IPS-18c (cell line): ENCODE results near the gene HMG20B.
A peak's percentile ranks its signal among the peaks of the same experiment; 100 is the strongest.

Source experiments
- H3K4me3 ChIP-seq: 2 replicates; pipeline ENCODE4 v1.7.0; 2013; ENCODE audit warnings: low read depth, mild to moderate bottlenecking, low read length, moderate library complexity; ENCODE audit not compliant: insufficient read depth
- H3K9me3 ChIP-seq: one replicate; pipeline ENCODE4 v1.6.1; 2013; ENCODE audit warnings: mild to moderate bottlenecking, low read length, moderate library complexity; ENCODE audit not compliant: control insufficient read depth, insufficient read depth

The HMG20B gene

DNA sequence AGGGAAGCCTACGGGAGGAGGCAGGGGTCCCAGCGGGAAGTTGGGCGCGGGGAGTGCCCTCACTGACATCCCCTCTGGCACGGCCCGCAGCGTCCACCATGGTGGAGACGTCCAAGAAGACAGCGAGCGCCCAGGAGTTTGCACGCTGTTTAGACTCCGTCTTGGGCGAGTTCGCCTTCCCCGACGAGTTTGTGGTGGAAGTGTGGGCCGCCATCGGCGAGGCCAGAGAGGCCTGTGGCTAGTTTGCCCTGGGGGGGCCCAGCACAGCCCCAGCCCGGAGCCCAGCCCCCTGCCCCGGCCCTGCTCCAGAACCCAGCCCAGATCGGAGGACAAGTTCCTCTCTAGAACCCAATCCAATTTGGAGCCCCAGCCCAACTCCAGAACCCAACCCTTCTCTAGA is 17.2 kb downstream of the HMG20B start:
- no peaks in the 10 kb centered on the region for H3K9me3 ChIP-seq
- no peak overlapping the region for H3K4me3 ChIP-seq

- Histone ChIP-seq H3K9me3 (no peaks in the 10 kb centered on the region), H3K4me3 (no peak overlapping the region)
These were observed 18.4 kb downstream of the HMG20B start for GRCh38 chr19:3590991-3591659.

DNA sequence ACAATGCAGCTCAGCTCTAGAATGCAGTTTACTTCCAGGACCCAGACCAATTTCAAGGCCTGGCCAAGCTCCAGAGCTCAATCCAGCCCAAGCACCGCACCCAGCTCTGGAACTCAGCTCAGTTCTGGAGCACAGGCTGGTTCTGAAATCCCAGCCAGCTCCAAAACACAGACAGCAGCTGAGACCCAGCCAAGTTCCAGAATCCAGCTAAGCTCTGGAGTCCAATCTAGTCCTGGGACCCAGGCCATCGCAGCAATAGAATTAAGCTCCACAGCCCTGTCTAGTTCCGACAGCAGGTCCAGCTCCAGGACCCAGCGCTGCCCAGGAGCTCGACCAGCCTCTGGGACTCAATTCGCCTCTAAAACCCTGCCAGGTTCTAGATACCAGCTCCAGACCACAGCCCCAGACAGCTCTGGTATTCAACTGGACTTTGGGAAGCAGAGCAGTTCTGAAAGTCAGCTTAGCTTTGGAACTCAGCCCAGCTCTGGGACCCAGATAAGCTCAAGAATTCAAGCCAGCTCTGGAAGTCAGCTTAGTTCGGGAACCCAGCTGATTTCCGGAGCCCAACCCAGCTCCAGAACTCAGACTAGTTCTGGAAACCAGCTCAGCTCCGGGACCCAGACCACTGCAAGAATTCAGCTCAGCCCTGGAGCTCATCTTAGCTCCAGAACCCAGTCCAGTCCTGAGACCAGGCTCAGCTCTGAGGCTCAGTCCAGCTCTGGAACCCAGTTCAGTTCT is 19.3 kb downstream of the HMG20B start:
- H3K4me3 ChIP-seq = no peak overlapping the region
- no peaks in the 10 kb centered on the region for H3K9me3 ChIP-seq

DNA sequence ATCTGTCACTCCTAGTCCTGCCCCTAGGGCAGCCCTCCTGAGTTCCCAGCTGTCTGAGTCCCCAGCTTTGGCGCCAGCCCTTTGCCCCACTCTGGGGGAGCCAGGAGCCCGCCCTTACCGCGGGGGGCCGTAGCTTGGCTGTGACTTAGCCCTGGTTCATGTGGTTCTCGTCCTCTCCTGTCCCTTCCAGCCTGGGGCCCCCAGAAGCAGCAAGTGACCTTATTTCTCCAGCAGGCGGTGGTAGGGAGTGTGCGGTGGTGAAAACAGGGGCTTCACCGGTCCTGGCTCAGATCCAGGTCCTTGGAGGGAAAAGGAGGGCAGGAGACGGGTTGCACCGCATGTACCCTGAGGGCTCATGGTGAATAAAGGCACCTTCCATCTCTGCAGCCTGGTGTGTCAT is 20.4 kb downstream of the HMG20B start:
- Histone ChIP-seq H3K9me3 (no peaks in the 10 kb centered on the region), H3K4me3 (no peak overlapping the region)

- H3K4me3 ChIP-seq = no peak overlapping the region
- no peaks in the 10 kb centered on the region for H3K9me3 ChIP-seq
These were observed 22.8 kb downstream of the HMG20B start for GRCh38 chr19:3595521-3596061.

DNA sequence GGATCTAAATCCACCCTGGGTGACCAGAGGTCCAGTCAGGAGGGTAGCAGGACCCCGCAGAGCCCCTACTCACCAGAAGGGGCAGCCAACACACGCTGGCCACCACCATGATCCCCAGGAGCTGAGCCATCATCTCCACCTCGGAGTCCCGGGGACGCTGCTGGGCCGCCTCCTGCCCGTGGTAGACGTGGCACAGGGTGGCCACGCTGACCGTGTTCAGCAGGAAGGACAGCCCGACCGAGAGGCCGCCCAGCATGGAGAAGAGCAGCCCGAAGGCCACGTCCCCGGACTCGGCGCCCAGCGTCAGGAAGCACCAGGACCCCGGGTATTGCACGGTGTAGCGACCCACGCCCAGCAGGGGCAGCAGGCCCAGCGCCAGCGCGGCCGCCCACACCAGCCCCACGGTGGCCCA is 27.0 kb downstream of the HMG20B start:
- Histone ChIP-seq H3K4me3 (no peak overlapping the region), H3K9me3 (no peaks in the 10 kb centered on the region)

- H3K4me3 ChIP-seq = no peak overlapping the region
These were observed 28.3 kb downstream of the HMG20B start for GRCh38 chr19:3601021-3601420.

GRCh38 chr19:3603121-3603811 is 30.5 kb downstream of the HMG20B start:
- Histone ChIP-seq H3K4me3 (no peak overlapping the region), H3K9me3 (no peaks in the 10 kb centered on the region)

More at GRCh38 chr19:3601021-3601420, 28.3 kb downstream of the HMG20B start:
- no peaks in the 10 kb centered on the region for H3K9me3 ChIP-seq

- Histone ChIP-seq H3K4me3 (no peak overlapping the region), H3K9me3 (no peaks in the 10 kb centered on the region)
These were observed 31.7 kb downstream of the HMG20B start for GRCh38 chr19:3604227-3604986.

- H3K4me3 ChIP-seq = no peak overlapping the region
- H3K9me3 ChIP-seq = no peaks in the 10 kb centered on the region
These were observed 32.2 kb downstream of the HMG20B start for GRCh38 chr19:3604987-3605343.

DNA sequence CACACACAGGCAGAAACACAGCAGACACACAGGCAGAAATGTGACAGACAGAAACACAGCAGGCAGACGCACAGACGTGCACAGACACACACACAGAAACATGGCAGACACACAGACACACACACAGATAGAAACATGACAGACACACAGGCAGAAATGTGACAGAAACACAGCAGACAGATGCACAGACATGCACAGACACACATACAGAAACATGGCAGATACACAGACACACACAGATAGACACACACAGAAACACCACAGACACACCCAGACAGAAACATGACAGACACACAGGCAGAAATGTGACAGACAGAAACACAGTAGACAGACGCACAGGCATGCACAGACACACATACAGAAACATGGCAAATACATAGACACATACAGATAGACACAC is 32.6 kb downstream of the HMG20B start:
- Histone ChIP-seq H3K4me3 (no peak overlapping the region), H3K9me3 (no peaks in the 10 kb centered on the region)

- Histone ChIP-seq H3K9me3 (no peaks in the 10 kb centered on the region), H3K4me3 (no peak overlapping the region; the same call in 1 of the 2 replicates)
These were observed 33.0 kb downstream of the HMG20B start for GRCh38 chr19:3605770-3606169.

DNA sequence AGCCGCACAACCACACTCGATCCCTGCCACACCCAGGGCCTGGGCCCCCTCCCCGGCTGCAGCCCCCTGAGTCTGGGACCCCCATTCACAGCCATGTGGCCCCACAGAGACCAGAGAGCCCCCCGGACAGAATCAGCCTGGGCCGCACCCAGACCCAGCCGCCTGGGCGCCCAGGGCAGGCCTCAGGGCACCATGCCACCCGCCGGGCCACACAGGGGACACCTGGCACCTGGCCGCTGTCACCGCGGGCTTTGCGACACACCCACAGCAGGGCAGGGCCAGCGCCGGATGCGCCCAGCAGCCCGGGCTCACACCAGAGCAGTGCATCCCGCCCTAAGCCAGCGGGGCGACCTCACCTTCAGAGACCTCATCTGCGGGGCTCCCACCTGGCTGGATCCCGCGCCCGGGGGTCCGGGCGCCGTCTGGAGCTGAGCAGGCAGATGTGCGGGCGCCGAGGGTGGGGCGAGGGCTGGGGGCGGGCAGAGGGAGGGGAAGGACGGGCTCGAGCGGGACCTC is 33.5 kb downstream of the HMG20B start:
- Histone ChIP-seq H3K4me3 (peak overlapping the region; percentile 55), H3K9me3 (no peaks in the 10 kb centered on the region)

DNA sequence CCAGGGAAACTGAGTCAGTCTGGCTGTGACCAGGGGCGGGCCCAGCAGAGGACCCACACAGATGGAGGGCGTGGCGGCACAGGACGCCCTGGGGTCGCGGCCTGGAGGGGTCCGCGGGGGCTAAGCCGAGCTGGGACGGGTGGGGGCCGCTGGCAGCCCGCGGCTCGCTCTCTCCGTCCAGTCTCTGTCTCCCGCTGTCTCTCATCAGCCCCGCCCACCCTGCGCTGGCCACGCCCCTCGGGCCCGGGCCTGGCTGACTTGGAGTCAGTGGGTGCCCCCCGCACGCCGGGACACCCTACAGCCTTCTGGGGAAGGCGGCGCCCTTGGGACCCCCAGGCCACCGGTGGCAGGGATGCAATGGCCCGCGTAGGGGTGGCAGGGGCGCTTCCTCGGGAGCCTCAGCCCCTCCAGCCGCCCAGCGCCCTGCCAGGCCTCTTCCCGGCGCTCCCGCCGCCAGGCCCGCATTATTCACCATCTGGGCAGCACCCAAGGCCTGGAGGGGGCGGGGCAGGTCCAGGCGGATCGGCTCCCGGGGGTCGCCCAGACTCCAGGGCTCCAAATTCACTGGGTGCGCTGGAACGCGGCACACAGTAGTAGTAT is 34.0 kb downstream of the HMG20B start, which contains the start of gene TBXA2R:
TBXA2R (minus strand) TSS at position 186 of the 600 bp plus-strand sequence. CDS start 6,241 bp downstream, outside the sequence.
- H3K9me3 ChIP-seq = no peaks in the 10 kb centered on the region
- peak within 1 kb of the TSS; percentile 55 for H3K4me3 ChIP-seq

DNA sequence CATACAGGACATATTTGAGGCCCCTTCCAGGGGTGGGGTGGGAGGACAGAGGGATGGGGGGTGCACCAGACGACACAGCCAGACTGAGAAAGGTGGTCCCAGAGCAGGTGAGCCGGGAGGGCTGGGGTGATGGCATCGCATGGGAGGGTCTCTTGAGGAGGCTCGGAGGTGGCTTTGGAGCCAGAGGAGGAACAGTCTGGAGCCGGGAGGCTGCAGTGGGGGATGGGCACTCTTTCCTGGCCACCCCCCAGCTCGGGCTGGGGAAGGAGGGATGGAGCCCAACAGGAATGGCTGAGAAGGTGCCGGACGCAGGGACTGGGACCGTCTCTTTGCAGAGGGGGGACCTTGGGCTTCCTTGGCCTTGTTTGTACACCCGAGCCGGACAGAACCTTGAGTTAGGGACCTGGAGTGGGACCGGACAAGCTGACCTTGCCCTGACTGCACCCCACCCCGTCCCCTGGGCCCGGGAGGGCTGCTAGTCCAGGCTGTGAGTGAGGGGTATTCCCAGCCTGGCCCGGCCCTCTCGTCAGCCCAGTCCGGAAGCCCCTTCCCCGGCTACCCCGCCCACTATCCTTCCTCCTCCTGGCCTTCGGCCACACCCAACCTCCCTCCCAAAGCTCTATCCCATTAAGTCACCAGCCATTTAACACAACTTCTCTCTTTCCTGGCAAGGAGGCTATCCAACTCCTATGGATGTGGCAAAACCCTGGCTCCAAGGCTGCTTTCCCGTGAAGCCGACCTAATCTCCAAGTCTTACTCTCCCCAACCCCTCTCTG is 34.7 kb downstream of the HMG20B start:
- H3K4me3 ChIP-seq = peak overlapping the region; percentile 55
- no peaks in the 10 kb centered on the region for H3K9me3 ChIP-seq

DNA sequence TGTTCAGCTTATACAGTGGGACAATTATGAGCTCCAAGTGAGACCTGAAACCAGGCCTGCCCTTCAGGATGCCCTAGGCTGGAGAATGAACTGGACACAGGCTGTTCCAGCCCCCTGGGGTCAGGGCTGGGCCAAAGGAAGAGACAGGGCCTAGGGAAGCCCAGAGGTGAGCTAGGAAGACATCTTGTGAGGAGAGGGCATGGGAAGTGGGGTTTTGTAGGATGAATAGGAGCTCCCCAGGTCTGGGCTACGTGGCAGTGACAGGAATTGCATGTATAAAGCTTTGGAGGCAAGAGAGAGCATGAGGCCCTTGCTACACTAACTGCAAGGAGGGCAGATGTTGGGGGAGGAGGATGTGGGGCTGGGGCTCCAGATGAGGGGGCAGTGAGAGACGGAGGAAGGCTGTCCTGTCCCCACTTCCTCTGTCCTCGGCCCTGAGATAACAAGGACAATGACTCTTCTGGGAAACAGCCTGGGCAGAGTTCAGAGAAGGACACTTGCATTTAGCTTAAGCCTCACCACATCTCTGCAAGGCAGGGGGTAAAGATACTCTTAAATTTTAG is 35.4 kb downstream of the HMG20B start:
- Histone ChIP-seq H3K4me3 (no peak overlapping the region), H3K9me3 (no peaks in the 10 kb centered on the region)
